GM18508 (cell line): ENCODE results near the gene UNC5CL.

ENCODE experiments used
- ATAC-seq: cut with Tn5 transposase; IDR thresholded peaks from one replicate; pipeline ENCODE4 v1.9.1; 2021; ENCODE audit warnings: moderate number of reproducible peaks; ENCODE audit not compliant: insufficient read depth, unreplicated experiment

UNC5CL gene

DNA sequence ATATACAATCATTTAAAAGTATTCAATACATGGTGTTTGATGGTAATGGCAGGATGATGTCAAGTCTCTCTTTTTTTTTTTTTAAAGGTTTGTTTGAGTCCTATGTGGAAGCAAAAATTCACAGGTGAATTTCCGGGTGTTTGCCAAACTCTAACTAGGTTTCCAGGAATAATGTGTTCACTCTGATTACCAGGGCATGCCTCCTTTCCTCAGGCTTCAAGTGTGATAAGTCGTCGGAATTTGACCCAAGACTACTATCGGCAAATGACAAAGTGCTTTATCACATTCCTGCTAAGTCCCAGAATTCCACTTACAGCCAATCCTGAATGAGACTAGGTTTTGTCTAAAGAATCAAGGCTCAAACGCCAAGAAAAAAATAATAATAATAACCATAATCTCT is 25.8 kb upstream of the UNC5CL start:
- no peak for ATAC-seq

DNA sequence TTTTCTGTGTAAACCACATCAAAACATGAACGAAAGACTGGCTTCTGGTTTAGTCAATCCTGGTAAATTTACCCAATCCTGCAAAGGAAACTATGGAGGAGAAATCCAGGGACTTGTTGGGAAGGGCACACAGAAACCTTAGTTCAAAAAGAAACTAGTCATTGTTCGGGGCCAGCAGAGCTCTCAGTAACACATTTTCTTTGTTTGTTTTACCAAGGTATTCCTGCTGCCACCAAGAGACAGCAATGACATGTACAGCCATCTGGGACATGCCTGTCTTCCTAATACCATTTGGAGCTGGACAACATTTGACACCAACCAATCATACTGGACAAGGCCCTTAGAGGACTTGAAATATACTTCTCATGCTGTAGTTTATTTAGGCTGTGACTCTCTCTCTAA is 24.9 kb upstream of the UNC5CL start:
- ATAC-seq, result no peak

DNA sequence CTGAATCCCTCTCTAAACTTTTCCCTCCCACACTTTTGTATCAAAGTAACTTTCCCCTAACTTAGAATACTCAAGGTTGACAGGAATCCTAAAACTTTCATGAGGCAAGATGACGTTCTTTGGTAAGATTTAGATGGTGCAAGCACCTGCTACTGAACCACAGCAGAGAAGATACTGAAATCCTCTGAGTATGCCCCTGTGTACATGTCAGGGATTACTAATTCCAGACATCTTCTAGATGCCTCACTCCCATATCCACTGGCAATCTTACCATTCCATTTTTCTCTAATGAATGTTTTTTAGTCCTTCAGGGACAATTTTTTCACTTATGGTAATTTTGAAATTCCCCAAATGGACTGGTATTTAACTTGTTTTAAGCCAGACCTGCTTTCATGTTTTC is 23.0 kb upstream of the UNC5CL start:
- ATAC-seq, result no peak

DNA sequence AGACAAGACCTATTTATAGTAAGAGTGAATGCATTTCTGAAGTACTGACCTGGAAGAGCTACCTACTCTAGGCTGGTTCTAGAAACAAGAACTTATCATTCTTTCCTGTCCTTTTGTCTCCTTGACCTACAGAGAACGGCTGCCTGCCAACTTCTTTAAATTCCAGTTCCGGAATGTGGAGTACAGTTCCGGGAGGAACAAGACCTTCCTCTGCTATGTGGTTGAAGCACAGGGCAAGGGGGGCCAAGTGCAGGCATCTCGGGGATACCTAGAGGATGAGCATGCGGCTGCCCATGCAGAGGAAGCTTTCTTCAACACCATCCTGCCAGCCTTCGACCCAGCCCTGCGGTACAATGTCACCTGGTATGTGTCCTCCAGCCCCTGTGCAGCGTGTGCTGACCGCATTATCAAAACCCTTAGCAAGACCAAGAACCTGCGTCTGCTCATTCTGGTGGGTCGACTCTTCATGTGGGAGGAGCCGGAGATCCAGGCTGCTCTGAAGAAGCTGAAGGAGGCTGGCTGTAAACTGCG is 22.2 kb upstream of the UNC5CL start:
- no peak for ATAC-seq

DNA sequence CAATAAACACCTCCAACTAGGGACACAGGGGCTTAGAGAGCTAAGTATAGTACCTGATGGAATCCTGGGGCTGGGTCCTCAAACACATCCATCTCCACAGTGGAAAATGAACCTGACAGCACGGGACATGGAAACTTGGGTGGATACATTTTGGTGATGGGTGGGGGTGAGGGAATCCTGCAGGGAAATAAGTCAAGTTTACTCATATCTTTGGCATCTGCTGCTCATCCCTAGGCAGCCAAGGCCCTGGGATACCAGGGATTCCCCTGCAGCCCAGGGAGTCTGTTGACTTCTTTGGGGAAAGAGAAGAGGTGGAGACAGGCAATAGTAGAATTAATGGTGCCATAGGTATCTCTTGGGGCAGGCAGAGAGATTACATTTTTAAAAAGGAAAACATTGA is 20.5 kb upstream of the UNC5CL start:
- ATAC-seq, result no peak

DNA sequence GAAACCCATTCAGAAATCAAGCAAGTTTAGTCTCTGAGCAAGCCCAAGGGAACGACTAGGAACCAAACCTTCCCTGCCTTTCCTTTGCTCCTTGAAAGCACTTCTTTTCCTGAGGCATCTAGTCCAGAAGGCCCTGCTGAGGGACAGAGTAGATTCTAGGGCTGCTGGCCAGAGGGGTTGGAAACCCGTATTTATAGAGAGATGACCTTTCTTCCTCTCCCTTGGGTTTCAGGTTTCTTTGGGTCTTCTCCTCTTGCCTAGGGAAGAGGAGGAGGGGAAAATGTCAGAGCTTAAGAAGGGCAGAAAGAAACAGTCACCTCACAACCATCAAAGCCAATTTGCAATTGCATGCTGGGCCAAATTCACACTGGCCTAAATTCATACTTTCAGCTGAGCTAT is 19.8 kb upstream of the UNC5CL start:
- ATAC-seq, result no peak

DNA sequence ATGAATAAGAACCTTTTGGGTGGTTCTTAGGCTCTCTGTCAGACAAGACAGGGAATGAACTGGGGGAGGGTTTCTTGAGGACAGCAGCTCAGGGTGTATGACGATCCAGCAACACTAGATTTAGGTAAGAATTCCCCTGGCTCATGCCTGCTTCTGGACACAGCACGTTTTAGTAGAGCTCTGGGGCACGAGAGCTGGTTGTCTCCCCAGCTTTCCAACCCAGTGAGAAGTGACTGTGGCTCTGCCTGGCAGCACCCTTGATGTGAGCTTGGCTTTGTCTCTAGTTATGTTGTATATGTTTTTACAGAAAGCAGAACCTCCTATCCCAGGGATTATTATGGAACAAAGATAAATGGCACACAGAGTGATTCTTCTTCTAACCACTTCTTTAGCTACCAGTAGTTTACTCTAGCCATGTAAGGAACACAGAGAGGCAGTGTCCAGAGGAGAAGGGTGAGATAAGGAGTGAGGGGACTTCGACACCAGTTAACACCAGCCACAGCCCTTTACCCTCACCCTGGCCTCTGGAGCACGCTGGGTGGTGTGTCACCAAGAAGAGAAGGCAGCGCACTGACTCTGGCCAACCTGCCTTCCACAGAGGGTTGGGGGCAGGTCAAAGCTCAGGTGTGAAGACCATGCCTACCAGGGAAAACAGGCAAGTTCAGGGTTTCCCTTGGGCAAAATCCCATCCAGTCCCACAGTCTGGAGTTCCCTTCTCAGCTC is 17.9 kb upstream of the UNC5CL start:
- ATAC-seq, result no peak

DNA sequence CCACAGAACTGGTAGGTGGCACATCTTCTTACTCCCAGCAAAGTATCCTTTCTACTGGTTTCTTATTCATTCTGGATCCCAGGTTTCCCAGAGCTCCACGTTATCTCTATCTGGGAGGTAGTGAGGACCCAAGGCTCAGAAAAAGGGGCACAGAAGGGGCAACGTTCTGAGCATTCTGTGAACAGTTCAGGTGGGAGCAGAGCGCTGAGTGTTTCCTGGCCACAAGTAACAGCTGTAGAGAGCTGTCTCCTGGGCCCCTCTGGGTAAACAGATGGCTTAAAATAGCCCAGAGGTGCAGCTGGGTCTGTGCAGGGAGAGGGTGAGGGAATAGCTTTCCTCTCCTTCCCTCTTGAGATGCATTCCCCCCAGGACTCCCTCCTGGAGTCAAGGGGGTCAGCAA is 16.1 kb upstream of the UNC5CL start:
- no peak for ATAC-seq

DNA sequence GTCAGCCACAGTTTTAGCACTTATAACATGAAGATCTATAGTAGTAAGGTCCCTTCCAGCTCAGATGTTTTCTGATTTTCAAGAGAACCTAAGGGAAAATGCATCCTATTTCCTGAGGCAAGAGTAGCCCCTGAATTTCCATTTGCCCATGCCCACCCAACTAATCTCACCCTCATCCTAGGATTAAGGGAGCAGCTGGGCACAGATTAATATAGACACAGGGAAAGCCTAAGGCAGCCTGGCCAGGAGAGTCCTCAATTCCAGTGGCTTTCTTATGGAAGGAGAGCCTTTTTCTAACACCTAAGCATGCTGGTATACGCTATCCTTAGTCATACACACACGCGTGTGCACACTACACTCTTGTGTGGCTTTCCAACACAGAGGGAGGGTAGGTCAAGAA is 15.5 kb upstream of the UNC5CL start:
- ATAC-seq, result no peak

DNA sequence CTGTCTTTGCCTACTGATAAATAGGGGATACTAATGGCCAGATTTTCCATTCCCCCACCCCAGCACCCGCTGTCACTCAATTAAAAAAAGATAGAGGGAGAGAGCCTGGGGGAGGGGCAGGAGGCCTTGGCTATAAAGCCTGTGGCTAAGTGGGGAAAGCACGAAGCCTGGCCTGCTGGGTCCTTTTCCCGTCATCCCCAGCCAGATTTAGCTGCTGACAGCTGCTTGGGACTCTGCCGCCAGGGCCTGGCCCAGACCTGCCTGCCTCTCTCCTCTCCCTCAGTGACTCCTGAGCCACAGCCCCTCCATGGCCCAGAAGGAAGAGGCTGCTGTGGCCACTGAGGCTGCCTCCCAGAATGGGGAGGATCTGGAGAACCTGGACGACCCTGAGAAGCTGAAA is 14.0 kb upstream of the UNC5CL start, which contains the start of gene APOBEC2:
Gene APOBEC2, plus strand, starts transcription at position 162 of the 400 bp plus-strand sequence. Its CDS starts 146 bp downstream, at position 308.
- no peak for ATAC-seq

DNA sequence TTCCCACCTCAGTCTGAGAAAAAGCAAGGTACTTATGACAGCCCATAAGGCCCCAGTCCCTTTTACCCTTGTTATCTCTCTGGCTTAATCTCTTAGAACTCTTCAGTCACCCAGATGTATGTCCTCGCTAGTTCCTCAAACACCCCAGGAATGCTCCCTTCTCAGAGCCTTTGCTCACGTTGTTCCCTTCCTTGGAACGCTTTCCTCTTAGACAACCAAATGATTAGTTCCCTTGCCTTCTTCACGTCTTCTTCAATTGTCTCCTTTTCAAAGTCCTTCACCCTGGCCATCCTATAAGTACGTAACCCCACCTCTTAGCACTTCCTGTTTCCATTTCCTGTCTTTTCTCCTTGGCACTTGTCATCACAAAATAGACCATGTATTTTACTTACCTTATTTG is 12.9 kb upstream of the UNC5CL start:
- ATAC-seq, result no peak

DNA sequence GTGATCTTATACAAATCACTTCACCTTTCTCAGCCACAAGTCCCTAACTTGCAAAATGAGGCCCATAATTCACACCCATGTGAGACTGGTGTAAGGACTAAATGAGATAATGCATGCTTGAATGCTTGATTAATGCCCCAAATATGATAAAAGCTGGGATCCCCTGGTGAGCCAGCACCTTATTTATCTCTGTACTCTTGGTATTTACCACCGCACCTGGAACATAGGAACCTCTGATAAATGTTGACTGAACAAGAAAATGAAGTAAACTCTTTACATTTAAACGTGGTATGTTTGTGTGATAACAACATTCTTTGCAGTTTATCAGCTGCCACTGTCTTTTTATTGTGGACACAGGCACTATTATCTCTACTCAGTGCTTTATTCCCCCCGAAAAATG is 11.5 kb upstream of the UNC5CL start:
- no peak for ATAC-seq

DNA sequence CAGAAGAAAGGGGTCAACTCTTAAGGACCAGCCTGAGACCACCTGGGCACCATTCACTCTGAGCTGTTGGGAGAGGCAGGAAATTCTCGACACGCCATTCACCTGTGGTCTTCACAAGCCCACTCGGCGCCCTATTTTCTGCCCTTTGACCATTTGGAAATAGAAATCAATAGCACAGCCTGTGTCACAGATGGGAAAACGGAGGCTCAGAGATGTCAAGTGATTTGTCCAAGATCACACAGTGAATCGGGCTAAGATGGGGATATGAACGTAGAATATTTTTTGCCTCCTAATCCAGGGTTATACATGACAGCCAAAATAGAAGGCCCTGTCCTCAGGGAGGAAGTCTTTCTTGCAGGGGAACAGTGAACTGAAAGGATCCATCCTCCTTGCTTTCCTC is 10.9 kb upstream of the UNC5CL start:
- no peak for ATAC-seq

DNA sequence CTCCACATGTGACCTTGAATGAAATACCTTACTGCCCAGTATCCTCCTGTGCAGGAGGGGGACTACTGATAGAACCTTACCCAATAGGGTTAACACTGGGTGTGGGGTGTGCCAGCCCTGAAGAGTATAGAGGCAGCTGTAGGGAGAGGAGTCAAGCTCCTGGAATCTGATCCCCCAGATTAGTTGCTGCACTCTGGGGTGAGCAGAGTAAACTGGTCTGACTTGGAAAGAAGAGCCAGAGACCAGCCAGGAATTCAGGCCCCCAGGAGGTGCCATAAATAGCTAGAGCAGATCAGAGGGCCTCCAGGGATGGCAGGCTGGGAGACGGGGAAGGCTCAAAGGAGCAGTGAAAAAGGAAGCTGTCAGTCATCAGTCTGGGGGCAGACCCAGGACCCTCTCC is 10.5 kb upstream of the UNC5CL start:
- ATAC-seq, result no peak

DNA sequence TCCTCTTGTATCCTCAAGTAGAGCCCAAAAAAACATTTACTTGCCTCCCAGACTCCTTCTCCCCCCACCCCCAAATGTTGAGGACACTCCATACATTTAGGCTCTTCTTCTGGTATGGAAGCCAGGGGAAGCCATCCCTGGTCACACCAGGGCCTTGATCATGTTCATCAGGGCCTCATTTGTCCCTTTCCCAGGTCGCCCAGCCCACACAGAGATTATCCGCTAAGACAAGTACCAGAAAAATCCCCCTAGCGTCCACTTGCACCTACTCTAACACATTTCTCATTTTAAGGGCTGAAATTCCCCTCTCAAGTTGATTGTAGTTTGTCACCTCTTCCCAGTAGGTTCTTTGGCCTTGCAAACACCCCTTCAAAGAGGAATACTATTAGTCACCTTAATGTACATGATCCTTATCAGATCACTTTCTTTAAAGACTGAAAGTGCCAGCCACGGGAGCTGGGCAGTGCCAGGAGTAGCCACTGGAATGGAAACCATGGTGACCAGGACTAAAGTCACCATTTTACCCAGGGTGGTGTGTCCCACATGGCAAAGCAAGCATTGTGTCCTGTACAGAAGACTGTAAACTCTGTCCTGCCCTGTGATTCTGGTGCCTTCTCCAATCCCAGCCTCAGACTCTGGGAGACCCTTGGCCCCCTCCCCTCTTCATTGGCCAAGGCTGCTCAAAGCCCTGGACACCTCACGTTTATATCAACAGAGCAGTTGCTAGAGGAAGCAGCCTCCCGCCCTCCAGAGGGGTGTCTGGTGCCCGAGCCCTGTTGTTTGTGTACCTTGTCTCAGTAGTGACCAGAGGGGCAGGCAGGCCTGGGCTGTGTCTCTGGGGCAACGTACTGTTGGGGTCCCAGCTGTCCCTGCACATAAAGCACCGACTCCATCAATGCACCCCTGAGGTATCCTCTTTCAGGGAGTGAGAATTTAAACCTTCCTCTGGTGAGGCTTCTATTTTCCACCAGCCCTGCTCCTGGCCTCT is 9.0 kb upstream of the UNC5CL start:
- ATAC-seq, result no peak

DNA sequence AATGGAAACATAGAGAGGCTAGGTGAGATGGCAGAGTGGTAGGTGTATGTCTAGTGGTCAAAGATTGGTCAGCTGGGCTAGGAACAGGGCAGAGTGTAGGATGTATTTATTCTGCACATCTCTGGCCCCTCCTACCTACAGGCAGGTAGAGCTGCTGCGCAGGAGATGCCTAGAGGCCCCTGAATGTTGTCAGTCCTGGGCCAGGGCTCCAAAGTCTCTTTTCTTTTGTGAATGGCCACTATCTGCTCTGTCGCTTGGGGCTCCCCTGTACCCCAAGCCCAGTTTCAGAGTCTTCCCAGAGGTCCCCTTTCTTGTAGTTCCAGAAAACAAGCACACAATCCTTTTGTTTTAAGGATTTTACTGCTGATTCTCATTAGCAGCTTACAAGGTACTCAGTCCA is 8.3 kb upstream of the UNC5CL start:
- no peak for ATAC-seq

DNA sequence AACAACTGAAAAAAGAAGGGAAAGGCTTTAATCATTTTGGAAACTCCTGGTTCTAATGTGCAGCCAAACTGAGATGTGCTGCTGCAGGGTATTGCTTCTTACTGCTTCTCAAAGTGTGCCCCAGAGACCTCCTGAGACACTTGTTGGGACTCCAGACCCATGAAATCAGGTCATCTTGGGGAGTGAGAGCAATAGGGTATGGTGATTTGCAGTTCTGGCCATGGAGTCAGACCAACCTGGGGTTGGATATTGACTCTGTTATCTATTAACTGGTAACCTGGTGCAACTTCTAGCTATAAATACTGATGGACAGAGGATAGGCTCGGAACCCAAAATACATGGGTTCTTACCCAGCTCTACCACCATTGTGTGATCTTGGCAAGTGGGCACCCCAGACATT is 7.1 kb upstream of the UNC5CL start:
- ATAC-seq, result no peak

DNA sequence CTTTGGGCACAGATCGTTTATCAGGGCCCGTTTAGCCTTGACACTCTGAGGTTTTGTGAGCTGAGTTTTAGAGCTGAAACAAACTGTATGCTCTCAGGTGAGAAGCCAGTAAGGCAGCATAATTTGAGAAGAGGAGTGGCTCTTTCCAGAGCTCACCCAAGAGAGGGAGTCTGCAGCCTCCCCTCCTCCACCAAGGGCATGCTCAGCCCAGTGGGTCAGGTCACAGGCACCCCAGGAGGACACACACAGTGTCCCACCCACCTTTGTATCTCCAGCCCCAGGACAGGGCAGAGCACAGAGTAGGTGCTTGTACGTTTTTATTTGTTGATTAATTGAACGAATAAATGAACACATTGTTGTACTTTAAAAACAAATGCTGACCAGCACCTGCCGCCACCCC is 6.6 kb upstream of the UNC5CL start:
- ATAC-seq, result no peak

DNA sequence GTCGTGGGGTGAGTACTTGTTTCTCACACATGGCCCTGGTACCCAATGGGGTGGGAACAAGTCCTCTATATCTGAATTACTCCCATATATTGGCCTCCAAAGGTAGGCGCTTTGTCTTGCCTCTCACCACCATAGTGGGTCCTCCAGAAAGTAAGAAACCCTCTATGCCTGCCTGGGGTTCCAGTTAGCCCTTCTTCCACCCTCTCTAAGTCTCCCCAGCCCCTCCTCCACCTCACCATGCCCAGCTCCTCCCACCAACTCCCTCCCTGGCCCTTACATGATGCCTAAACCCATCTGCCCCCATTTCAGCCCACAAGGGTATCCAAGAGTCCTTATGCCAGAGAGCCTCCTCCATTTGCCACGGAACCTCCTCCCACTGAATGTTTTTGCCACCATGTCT is 4.1 kb upstream of the UNC5CL start:
- no peak for ATAC-seq

DNA sequence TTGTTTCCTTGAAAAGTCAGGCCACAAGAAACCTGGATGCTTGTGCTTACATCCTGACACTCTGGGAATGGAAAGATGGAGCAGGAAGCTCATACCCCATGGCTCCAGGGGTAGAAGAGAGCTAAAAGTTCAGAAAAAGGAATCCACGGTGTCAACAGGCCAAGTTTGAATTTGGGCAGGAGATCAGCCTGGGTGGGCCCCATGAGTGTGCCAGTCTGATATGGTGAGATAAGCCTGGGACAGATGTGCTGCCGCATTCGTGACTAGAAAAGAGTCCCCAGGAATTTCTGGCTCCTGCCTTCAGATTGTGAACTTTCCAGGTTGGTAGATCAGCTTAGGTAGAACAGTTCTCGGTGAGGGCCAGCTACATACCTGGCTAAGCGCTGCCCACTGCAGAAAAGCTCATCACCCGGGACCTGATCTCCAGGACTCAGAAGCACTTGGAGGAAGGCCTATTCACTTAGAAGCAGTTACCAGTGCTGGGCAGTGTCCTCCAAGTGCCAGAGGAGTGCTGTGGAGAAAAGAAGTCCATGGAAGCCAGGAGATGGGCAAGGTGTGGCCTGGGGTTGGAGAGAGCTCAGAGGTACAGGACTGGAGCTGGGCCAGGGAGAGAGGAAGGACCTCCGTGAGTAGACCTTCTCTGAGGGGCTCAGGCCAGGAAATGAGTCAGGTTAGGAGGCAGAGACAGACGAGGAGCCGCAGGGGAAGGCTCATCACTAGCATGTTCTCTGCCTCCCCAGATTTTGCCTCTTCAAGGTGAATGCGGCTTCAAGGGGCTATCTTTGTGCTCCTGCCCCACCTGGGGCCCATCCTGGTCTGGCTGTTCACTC is 3.4 kb upstream of the UNC5CL start, which contains the start of gene TSPO2:
Gene TSPO2, plus strand, starts transcription at position 242 of the 830 bp plus-strand sequence. Its CDS starts 519 bp downstream, at position 761.
- no peak for ATAC-seq
